HG03175 (cell line): ENCODE data around the gene SORBS1.

Experiments used
- ATAC-seq: cut with Tn5 transposase; IDR thresholded peaks from one replicate; pipeline ENCODE4 v1.9.1; 2021; ENCODE audit warnings: mild to moderate bottlenecking, moderate library complexity; ENCODE audit not compliant: unreplicated experiment

SORBS1 gene

GRCh38 chr10:95394161-95394880 is 166.8 kb downstream of the SORBS1 start:
- no peak for ATAC-seq

DNA sequence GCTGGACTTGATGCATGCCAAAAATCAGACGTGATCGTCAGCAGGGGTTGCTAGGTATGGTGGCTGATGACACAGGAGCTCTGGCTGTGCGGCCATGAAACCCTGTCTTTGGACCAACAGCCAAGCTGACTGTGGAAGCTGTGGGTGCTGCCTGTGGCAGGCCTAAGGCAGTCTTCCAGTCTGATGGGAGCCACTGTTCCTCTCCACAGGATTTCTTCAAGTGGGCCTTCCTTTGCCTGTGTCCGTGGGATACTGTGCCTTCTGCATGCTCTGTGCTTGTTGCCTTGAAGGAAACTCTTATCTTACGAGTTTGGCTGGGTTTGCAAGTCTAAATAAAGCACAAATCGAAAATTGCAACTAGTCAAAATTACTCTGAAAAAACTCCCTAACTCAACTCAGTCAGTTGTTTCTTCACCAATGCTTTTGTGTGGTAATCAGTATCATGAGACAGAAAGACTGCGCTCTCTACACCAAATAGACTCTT is 168.4 kb downstream of the SORBS1 start:
- ATAC-seq, result no peak

DNA sequence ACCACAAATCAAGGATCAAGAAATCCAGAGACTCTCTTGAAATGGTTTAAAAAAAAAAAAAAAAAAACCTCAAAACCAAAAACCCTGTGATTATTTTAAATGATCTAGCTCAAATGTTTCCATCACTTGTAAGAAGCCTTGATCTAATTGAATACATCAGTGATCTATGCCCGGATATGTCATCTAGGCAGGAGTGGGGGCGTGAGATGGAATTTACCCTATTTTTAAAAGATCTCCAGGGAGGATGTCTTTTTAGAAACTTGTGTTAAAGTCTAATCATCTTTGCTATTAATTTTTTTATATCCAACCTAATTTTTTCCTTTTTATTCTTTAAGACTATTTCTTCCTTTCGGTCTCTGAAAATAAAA is 169.0 kb downstream of the SORBS1 start:
- ATAC-seq, result no peak

DNA sequence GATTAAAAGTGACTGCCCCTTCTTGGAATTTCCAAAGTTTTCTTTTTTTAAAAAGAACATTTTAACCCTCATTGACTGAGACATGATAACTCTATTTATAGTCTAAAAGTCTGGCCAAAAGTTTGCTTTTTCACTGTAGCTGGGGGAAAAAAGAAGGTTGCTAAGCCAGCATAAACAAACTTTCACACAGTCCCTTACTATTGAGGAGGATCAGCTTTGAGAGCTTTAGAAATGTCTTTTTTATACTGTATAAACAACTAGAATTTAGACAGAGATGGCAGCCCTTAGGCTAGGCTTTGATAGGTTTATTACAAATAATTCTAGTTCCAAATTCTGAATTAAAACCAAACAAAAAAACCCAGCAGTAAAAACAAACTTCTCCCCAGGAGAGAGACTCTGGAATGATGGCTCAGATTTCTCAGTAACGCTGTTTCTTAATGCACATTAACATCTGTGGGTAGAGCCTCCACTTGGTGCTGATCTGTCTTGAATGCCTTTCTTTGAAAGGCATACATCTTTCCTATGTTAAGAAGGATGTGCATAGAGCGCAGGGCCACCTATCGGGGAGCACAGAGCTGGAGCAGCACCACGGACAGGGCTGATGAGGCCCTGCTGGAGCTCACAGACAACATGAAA is 169.5 kb downstream of the SORBS1 start:
- no peak for ATAC-seq

DNA sequence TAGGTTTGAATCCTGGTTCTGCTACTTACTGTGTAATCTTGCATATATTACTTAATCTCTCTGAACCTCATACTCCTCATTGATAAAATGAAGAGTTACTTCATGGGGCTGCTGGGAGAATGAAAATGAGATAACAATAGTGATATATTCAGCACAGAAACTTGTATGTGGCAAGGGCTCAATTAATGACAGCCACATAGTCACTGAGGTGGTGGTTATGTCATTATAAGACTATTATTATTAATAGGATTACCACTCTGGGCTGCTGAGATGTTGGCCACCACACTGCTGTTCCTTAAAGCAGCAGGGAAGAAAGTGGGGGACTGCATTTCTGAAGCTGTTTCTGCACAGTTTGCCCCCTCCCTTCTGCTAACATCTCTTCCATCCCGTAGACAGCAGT is 170.0 kb downstream of the SORBS1 start:
- ATAC-seq, result no peak

- ATAC-seq, result no peak
Observed at GRCh38 chr10:95389982-95390381, 171.2 kb downstream of the SORBS1 start.

- no peak for ATAC-seq
Observed at GRCh38 chr10:95389176-95389575, 172.0 kb downstream of the SORBS1 start.

DNA sequence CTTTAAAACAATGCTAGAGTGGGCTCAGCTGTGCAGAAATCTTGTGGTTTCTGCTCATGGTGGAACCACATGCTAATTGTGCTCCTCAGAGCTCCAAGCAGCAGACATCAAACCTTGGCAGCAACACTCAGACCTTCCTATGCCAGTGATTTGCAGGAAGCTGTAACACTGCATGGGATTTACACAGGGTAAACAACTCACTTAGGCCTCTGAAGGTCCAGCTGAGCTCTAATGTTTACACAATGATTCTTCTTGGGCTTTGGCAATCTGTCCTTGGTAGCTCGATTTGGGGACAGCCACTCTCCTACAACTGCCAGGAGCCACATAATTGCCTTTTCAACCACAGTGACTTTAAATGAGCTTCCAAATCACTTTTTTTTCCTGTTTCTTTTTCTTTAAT is 172.6 kb downstream of the SORBS1 start:
- ATAC-seq, result no peak

- ATAC-seq, result no peak
Observed at GRCh38 chr10:95388109-95388471, 173.1 kb downstream of the SORBS1 start.

DNA sequence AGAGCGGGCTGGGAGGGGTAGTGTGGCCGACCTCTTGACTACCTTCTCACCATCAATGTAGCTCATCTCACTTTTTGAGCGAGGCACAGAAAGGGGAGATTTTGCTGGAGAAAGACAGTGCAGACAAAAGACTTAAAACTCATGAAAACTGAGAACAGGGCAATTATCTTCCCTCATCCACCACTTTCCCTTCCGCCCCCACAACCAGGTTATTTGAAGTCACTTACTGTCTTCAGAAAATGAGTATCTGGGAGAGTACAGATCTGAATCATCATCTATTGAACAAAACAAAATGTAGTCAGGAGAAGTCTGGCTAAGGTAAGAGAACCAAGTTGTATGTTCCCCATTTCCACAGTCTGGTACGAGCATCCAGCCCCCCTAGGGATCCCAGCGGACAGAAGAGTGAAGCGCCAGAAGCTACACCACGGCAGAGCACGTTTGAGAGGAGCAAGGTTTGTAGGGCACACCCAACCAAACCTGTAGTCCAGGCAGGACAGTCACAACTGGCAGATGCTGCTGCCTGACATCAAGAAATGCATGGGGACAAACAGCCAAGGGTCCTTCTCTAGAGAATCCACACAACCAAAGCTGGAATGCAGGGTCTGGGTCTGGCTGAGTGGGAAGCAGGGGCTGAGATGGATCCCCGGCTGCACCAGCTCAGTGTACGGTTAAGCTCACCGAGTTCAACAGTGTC is 177.0 kb downstream of the SORBS1 start:
- no peak for ATAC-seq

DNA sequence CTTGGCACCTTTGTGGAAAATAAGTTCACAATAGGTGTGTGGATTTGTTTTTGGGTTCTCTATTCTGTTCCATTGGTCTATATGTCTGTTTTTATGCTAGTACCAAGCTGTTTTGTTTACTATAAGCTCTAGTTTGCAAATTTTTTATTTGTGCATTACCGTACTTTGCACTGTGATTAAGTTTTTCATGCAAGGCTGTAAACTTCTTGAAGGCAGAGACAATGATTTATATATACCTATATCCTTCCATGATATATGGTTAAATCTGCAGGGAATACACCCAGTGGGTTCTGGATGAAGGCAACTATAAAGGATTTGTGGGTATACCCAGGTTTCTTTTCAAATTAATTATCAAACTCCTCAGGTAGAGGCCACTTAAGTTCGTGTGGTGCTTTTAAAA is 178.6 kb downstream of the SORBS1 start:
- ATAC-seq, result no peak

DNA sequence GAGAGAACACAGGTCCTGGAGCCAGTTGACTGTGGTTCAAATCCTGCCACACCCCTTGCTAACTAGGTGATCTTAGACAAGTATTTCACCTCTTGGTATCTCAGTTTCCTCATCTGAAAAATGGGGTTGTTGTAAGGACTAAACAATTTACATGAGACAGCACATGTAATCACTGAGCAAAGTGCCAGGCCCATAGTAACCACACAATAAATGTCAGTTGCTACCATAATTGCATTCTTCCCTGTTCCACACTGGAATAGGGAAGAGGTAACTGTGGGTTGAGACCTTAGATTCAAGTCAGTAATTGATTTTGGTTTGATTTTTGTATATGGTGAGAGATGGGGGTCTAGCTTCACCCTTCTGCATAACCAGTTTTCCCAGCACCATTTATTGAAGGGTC is 179.0 kb downstream of the SORBS1 start:
- ATAC-seq, result no peak

GRCh38 chr10:95377950-95378349 is 183.2 kb downstream of the SORBS1 start:
- no peak for ATAC-seq

GRCh38 chr10:95375418-95375817 is 185.8 kb downstream of the SORBS1 start:
- ATAC-seq, result no peak

GRCh38 chr10:95374597-95375209 is 186.5 kb downstream of the SORBS1 start:
- ATAC-seq, result peak; percentile 80

- ATAC-seq, result no peak
Observed at GRCh38 chr10:95373660-95374059, 187.5 kb downstream of the SORBS1 start.

DNA sequence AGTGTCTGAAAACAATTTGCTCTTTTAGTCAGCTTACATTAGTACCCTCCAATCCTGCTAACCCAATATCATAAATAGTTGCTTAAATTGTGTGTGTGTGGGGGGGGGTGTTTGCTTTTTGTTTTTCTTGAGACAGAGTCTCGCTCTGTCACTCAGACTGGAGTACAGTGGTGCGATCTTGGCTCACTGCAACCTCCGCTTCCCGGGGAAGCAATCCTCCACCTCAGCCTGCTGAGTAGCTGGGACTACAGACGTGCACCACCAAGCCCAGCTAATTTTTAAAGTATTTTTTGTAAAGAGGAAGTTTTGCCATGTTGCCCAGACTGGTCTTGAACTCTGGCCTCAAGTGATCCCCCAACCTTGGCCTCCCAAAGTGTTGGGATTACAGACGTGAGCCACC is 196.8 kb downstream of the SORBS1 start:
- no peak for ATAC-seq

DNA sequence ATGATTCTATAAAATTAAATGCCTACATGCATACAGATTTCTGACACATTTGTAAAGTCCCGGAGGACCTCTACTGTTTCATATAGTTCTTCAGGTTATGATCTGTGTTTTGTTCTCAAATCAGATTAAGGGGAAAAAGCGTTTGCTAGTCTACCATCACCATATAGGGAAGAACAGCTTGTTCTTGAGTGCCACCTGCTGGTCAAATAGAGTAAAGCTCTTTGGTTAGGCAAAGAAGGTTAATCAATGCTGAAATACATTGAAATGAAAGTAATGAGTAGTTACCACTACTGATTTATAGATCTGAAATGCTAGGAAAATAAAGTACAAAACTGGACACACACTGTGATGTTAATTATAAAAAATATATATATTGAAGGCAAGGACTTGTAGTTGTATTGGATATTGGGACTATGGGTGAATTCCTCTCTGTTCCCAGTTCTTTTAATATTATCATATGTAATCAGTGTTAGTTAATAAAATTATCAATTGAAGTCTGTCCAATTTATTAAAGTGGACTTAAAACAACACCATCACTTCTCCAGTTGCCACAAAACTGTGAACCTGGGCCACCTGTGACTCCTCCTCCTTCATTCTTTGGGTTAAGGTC is 197.8 kb downstream of the SORBS1 start:
- ATAC-seq, result peak; percentile 80

DNA sequence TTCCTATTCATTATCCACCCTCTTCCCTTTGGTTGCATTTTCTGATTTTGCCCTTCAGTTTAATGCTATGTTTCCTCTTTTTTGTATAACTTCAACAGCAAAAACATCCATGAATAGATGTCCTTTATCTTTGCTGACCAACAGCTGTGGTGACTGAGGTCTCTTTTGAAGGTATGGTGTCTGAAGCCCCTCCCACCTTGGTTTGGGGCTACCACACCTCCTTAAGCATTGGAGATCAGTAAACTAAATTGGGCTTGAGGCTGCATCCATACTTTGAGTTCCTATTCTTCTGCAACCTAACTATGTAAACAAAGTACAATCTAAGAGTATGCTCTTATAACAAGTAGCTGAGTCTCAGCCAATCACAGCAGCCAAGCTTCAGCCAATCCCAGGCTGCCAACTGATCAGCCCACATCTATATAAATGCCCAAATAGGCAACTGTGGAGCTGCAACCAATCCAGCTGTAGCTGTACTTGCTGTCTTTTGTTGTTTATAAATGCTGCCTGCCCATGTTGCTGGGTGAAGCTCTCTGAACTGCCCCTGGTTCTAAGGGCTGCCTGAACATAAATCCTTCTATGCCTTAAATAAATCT is 201.0 kb downstream of the SORBS1 start:
- ATAC-seq, result peak; percentile 45

GRCh38 chr10:95359466-95359865 is 201.7 kb downstream of the SORBS1 start:
- no peak for ATAC-seq
